Ishikawa (cell line): ENCODE data around the gene SRPK2.

ENCODE experiments used
- CEBPB ChIP-seq: IDR thresholded peaks from 2 replicates; pipeline ENCODE4 v1.6.1; 2012
- CREB1 ChIP-seq: IDR thresholded peaks from 2 replicates; pipeline ENCODE4 v1.6.1; 2012; ENCODE audit warnings: low read depth
- EGR1 ChIP-seq: IDR thresholded peaks from 2 replicates; pipeline ENCODE4 v1.6.1; 2012
- EP300 ChIP-seq: IDR thresholded peaks from 2 replicates; pipeline ENCODE4 v1.6.1; 2012; ENCODE audit warnings: borderline replicate concordance
- FOXM1 ChIP-seq: IDR thresholded peaks from 2 replicates; pipeline ENCODE4 v1.6.1; 2012; ENCODE audit warnings: low read depth, borderline replicate concordance
- NFIC ChIP-seq: IDR thresholded peaks from 2 replicates; pipeline ENCODE4 v1.6.1; 2012
- RAD21 ChIP-seq: IDR thresholded peaks from 2 replicates; pipeline ENCODE4 v1.6.1; 2012; ENCODE audit warnings: low read depth
- TAF1 ChIP-seq: IDR thresholded peaks from 2 replicates; pipeline ENCODE4 v1.6.1; 2012; ENCODE audit warnings: low read depth, mild to moderate bottlenecking
- TCF12 ChIP-seq: IDR thresholded peaks from 2 replicates; pipeline ENCODE4 v1.6.1; 2012; ENCODE audit warnings: low read depth
- YY1 ChIP-seq: IDR thresholded peaks from 2 replicates; pipeline ENCODE4 v1.6.1; 2012; ENCODE audit warnings: low read depth
- ZBTB7A ChIP-seq: IDR thresholded peaks from 2 replicates; pipeline ENCODE4 v1.6.1; 2012; ENCODE audit warnings: low read depth
- TF ChIP-seq, protein P1 (sequence below): IDR thresholded peaks from 2 replicates; pipeline ENCODE4 v1.6.1; 2012
- TF ChIP-seq, protein P2 (sequence below): IDR thresholded peaks from 2 replicates; pipeline ENCODE4 v1.6.1; 2012; ENCODE audit warnings: low read depth, mild to moderate bottlenecking

- TF ChIP-seq, protein P1, sequence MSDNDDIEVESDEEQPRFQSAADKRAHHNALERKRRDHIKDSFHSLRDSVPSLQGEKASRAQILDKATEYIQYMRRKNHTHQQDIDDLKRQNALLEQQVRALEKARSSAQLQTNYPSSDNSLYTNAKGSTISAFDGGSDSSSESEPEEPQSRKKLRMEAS = no peak
- TF ChIP-seq, protein P2, sequence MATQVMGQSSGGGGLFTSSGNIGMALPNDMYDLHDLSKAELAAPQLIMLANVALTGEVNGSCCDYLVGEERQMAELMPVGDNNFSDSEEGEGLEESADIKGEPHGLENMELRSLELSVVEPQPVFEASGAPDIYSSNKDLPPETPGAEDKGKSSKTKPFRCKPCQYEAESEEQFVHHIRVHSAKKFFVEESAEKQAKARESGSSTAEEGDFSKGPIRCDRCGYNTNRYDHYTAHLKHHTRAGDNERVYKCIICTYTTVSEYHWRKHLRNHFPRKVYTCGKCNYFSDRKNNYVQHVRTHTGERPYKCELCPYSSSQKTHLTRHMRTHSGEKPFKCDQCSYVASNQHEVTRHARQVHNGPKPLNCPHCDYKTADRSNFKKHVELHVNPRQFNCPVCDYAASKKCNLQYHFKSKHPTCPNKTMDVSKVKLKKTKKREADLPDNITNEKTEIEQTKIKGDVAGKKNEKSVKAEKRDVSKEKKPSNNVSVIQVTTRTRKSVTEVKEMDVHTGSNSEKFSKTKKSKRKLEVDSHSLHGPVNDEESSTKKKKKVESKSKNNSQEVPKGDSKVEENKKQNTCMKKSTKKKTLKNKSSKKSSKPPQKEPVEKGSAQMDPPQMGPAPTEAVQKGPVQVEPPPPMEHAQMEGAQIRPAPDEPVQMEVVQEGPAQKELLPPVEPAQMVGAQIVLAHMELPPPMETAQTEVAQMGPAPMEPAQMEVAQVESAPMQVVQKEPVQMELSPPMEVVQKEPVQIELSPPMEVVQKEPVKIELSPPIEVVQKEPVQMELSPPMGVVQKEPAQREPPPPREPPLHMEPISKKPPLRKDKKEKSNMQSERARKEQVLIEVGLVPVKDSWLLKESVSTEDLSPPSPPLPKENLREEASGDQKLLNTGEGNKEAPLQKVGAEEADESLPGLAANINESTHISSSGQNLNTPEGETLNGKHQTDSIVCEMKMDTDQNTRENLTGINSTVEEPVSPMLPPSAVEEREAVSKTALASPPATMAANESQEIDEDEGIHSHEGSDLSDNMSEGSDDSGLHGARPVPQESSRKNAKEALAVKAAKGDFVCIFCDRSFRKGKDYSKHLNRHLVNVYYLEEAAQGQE = no peak
- TF ChIP-seq YY1 = no peak
- no peak for TF ChIP-seq RAD21
- TF ChIP-seq FOXM1 = no peak
- no peak for TF ChIP-seq ZBTB7A
- no peak for TF ChIP-seq TCF12
- TF ChIP-seq CEBPB = no peak
- TF ChIP-seq EP300 = no peak
- TF ChIP-seq TAF1 = no peak
- no peak for TF ChIP-seq EGR1
- TF ChIP-seq CREB1 = no peak
- TF ChIP-seq NFIC = no peak
These were observed 282.2 kb downstream of the SRPK2 start for GRCh38 chr7:105106473-105106872.
